ENCODE data around the gene ADAM30.

DNA sequence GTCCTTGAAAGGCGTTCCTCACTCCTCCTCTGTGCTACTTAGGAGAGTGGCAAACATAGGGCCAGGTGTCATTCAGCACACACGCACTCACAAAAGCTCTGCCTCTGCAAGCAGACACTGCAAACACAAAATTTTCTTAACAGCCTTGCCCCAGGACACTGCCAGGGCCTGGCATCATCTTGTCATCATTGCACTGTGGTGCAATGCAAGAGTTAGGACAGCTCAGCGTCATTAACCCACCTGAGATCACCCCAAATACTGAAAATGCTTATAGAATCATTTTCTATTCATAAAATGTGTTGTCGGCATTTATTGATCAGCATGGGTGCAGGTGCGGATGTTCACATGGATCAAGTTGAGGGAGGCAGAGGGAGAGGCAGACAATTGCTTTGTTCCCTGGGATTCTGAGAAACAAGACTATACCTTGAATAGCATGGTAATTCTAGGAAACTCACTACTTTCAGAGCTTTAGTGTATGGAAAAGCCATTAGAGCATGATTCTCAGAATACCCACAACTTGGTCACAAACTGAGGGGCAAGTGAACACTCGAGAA is 3.0 kb downstream of the ADAM30 start:
- TF ChIP-seq ZNF384 (IDR thresholded peaks at IDR 0.05) (no peak), FOXA1 (IDR thresholded peaks at IDR 0.05) (no peak), FOXK2 (IDR thresholded peaks at IDR 0.05) (no peak), SUZ12 (IDR thresholded peaks at IDR 0.05) (no peak), BHLHE40 (IDR thresholded peaks at IDR 0.05; ENCODE audit: borderline replicate concordance) (no peak), FOXM1 (IDR thresholded peaks at IDR 0.05; ENCODE audit: borderline replicate concordance) (no peak), L3MBTL2 (conservative IDR thresholded peaks at IDR 0.05) (no peak), LEF1 (IDR thresholded peaks at IDR 0.05; ENCODE audit: borderline replicate concordance) (no peak), SP1 (IDR thresholded peaks at IDR 0.05) (no peak), HDGF (IDR thresholded peaks at IDR 0.05; ENCODE audit: borderline replicate concordance) (no peak)
- TF ChIP-seq, protein P1, sequence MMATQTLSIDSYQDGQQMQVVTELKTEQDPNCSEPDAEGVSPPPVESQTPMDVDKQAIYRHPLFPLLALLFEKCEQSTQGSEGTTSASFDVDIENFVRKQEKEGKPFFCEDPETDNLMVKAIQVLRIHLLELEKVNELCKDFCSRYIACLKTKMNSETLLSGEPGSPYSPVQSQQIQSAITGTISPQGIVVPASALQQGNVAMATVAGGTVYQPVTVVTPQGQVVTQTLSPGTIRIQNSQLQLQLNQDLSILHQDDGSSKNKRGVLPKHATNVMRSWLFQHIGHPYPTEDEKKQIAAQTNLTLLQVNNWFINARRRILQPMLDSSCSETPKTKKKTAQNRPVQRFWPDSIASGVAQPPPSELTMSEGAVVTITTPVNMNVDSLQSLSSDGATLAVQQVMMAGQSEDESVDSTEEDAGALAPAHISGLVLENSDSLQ (IDR thresholded peaks at IDR 0.05): no peak

Data from HEK293T (cell line).